Chondrocyte (in vitro differentiated cells): ENCODE results near the gene SLC47A2. TPM values are rescaled to one million over a fixed set of nuclear protein-coding genes. Genes with fewer than 3 reads are reported as not detected.

ENCODE experiments used
- DNase-seq: peaks from one replicate; pipeline ENCODE4 v3.0.0; 2021; ENCODE audit warnings: mixed read lengths, low spot score
- H3K27ac Mint-ChIP-seq: one replicate; pipeline ENCODE4 v1.8.0; 2021; ENCODE audit warnings: mild to moderate bottlenecking, moderate library complexity, mixed read lengths; ENCODE audit not compliant: unreplicated experiment
- H3K27me3 Mint-ChIP-seq: 2 replicates; pipeline ENCODE4 v1.8.0; 2021; ENCODE audit warnings: low read depth, mixed read lengths
- H3K36me3 Mint-ChIP-seq: 2 replicates; pipeline ENCODE4 v1.8.0; 2021; ENCODE audit warnings: low read depth, mixed read lengths
- H3K4me1 Mint-ChIP-seq: 2 replicates; pipeline ENCODE4 v1.8.0; 2021; ENCODE audit warnings: low read depth, mild to moderate bottlenecking, mixed read lengths
- H3K4me3 Mint-ChIP-seq: one replicate; pipeline ENCODE4 v1.8.0; 2021; ENCODE audit warnings: mild to moderate bottlenecking, moderate library complexity, mixed read lengths; ENCODE audit not compliant: unreplicated experiment
- H3K9me3 Mint-ChIP-seq: 2 replicates; pipeline ENCODE4 v1.8.0; 2021; ENCODE audit warnings: low read depth, mixed read lengths
- total RNA-seq: library from RNA; stranded (reverse); gene quantifications from 3 replicates; pipeline ENCODE4 v1.2.1, GENCODE V29; 2021
- TF ChIP-seq, protein P1 (sequence below): fragments of 200-600 bp; sonication (generic); IDR thresholded peaks from 2 replicates; pipeline ENCODE4 v1.5.0; 2021; ENCODE audit warnings: antibody characterized with exemption, mild to moderate bottlenecking, moderate library complexity

Gene SLC47A2
- total RNA-seq, 1 donor from 2014 or later = not detected

DNA sequence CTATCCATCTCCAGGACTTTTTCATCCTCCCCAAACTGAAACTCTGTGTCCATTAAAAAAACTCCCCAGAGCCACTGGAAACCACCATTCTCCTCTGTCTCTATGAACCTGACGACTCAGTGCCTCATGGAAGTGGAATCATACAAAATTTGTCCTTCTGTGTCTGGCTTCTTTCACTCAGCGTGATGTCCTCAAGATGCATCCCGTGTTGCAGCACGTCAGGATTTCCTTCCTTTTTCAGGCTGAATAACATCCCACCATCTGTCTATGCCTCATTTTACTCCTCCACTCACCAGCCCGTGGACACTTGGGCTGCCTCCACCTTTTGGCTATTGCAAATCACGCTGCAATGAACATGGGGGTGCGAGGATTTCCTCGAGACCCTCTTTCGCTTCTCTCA, 44.4 kb upstream of the SLC47A2 start:
- DNase-seq = peak; percentile 28
- no peaks in the 10 kb centered on the region for H3K4me1 Mint-ChIP-seq
- no peaks in the 10 kb centered on the region for H3K36me3 Mint-ChIP-seq
- no peaks in the 10 kb centered on the region for H3K9me3 Mint-ChIP-seq
- no peak overlapping the region for H3K27ac Mint-ChIP-seq
- H3K27me3 Mint-ChIP-seq = peaks cover 2% of the 10 kb centered on the region
- no peak overlapping the region for H3K4me3 Mint-ChIP-seq
- TF ChIP-seq, protein P1, sequence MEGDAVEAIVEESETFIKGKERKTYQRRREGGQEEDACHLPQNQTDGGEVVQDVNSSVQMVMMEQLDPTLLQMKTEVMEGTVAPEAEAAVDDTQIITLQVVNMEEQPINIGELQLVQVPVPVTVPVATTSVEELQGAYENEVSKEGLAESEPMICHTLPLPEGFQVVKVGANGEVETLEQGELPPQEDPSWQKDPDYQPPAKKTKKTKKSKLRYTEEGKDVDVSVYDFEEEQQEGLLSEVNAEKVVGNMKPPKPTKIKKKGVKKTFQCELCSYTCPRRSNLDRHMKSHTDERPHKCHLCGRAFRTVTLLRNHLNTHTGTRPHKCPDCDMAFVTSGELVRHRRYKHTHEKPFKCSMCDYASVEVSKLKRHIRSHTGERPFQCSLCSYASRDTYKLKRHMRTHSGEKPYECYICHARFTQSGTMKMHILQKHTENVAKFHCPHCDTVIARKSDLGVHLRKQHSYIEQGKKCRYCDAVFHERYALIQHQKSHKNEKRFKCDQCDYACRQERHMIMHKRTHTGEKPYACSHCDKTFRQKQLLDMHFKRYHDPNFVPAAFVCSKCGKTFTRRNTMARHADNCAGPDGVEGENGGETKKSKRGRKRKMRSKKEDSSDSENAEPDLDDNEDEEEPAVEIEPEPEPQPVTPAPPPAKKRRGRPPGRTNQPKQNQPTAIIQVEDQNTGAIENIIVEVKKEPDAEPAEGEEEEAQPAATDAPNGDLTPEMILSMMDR = no peak

DNA sequence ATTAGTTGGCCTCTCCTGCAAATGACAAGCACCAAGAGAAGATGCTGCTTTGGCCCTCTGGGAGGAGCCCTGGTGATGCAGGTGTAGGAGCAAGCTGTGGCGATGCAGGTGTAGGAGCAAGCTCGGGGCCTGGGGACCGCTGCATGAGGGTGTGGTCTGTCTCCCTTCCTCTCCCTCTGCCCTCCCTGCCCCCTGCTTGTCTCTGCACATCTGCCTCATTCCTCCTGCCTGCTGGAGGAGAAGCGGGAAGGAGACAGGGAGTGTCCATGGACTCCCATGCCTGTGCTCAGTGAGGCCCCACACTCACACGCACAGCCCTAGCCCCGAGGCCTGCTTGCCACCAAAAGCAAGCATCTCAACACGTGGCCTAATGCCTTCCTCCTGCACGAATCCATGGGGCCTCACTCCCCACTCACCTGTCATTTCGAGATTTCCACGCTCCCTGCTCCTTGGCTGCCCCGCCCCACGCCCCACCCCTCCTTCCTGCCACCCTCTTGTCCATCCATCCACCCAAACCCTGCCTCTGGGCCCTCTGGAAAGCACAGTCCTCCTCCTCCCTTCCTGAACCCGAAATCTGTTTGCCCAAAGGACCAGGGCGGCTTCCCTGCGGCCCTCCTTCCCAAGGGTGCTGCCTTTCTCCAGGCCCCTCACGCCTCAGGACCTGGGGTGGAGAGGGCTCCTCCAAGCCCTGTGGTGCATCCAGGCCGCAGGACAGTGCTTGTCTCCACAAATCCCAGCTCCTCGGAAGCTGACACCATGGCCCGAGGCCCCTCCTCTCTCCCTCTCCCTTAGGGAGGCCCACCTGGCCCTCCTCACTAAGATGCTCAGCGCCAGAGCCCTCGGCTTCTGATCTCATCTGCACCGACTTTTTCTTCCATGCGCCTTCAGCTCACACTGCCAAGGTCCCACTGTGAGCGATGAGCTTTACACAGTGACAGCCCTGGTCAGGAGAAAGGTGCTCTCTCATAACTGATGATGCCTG, 43.5 kb upstream of the SLC47A2 start:
- H3K4me3 Mint-ChIP-seq = no peak overlapping the region
- no peaks in the 10 kb centered on the region for H3K36me3 Mint-ChIP-seq
- H3K4me1 Mint-ChIP-seq = no peaks in the 10 kb centered on the region
- no peaks in the 10 kb centered on the region for H3K9me3 Mint-ChIP-seq
- H3K27ac Mint-ChIP-seq = no peak overlapping the region
- peaks cover 2% of the 10 kb centered on the region for H3K27me3 Mint-ChIP-seq
- TF ChIP-seq, protein P1 = no peak
- DNase-seq = peak; percentile 75

DNA sequence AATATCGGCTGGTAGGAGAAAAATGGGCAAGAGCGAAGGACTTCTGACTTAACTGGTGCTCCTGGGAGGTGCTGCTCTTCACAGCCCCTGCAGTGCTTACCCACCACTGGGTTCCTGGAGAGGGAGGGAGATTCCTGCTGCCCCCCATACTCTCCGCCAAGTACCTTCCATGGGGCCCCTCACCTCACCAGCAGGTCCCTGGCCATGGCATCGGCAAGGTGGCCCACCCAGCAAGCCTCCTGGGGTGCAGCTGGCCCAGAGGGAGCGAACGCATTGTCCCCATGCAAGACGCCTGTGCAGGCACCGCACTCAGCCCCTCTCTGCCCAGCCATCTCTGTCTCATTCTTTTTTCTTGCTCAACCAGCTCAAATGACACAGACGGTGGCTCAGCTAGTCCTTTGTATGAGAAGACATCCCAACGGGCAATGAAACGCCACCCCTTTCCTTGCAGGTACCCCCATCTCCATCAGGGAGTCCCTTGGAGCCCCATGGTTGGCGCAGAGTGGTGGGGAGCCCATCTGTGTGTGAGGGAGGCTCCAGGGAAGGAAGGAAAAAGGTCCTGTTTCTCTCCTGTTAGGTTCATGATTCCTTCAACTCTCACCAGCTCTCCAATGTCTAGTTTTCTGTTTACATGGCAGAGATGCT, 41.3 kb upstream of the SLC47A2 start:
- H3K9me3 Mint-ChIP-seq = no peaks in the 10 kb centered on the region
- no peak overlapping the region for H3K27ac Mint-ChIP-seq
- no peaks in the 10 kb centered on the region for H3K36me3 Mint-ChIP-seq
- peaks cover 14% of the 10 kb centered on the region for H3K4me1 Mint-ChIP-seq
- peaks cover 2% of the 10 kb centered on the region for H3K27me3 Mint-ChIP-seq
- TF ChIP-seq, protein P1 = no peak
- no peak overlapping the region for H3K4me3 Mint-ChIP-seq
- DNase-seq = peak; percentile 87

DNA sequence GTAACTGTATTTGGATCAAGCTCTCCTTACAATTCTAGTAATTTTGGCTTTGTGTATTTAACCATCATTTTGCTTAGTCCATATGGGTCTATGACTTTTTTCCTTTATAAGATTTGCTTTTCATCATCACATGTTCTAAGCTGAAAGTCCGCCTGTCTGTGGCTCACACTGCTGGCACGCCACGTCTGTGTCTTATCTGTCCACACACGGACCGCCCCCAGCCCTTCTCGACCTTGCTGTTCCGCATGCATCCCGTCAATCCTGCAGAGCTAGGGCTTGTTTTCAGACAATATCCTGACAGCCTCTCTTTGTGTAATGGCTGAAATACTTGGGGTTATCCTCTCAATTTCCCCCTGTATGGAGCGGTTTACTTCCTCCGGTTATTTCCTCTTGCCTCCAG, 40.2 kb upstream of the SLC47A2 start:
- no peaks in the 10 kb centered on the region for H3K36me3 Mint-ChIP-seq
- DNase-seq = peak; percentile 75
- peaks cover 22% of the 10 kb centered on the region for H3K4me1 Mint-ChIP-seq
- no peak overlapping the region for H3K4me3 Mint-ChIP-seq
- H3K27me3 Mint-ChIP-seq = no peaks in the 10 kb centered on the region
- no peak overlapping the region for H3K27ac Mint-ChIP-seq
- no peaks in the 10 kb centered on the region for H3K9me3 Mint-ChIP-seq
- TF ChIP-seq, protein P1 = no peak

DNA sequence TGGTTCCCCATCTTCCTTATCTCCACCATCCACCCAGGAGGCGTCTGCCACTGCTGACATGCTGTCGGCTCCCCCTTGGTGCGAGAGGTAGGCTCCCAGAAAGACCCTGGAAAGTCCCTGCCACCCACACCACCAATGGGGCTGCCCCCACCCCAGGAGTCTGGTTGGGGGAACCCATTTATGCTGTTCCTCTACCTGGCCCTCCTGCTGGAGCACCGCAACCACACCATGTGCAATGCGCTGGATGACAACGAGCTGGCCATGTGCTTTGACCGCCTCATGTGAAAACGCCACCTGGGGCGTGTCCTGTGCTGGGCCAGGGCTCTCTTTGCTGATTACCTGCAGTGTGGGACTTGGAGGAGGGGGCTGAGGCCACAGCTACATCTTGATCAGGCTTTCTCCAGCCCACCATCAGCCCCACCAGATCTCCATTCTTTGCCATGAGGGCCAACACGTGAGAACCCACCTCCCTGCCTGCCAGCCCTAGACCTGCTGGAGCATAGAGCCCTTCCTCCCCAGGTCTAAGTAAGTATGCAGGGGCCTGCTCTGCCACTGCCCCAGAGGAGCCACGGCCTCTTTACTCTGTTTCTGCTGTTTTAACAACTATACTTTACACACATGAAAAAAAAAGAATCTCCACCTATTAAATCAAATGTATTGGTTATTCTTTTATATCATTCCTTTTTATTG, 39.6 kb upstream of the SLC47A2 start:
- DNase-seq = peak; percentile 76
- no peak overlapping the region for H3K27ac Mint-ChIP-seq
- H3K4me1 Mint-ChIP-seq = peaks cover 27% of the 10 kb centered on the region
- no peaks in the 10 kb centered on the region for H3K27me3 Mint-ChIP-seq
- no peak overlapping the region for H3K4me3 Mint-ChIP-seq
- H3K36me3 Mint-ChIP-seq = no peaks in the 10 kb centered on the region
- no peaks in the 10 kb centered on the region for H3K9me3 Mint-ChIP-seq
- TF ChIP-seq, protein P1 = no peak
